ENCODE data around the gene FLT4.

The FLT4 gene

GRCh38 chr5:180640861-180641565 lies 8.4 kb downstream of the FLT4 start:
- H3K4me3 Mint-ChIP-seq = no peak overlapping the region
- no peaks in the 10 kb centered on the region for H3K9me3 Mint-ChIP-seq
- no peaks in the 10 kb centered on the region for H3K36me3 Mint-ChIP-seq (ENCODE audit: low read depth)
- peaks cover 3% of the 10 kb centered on the region for H3K4me1 Mint-ChIP-seq (ENCODE audit: low read depth)
- peaks cover under 1% of the 10 kb centered on the region for H3K27me3 Mint-ChIP-seq
- H3K27ac Mint-ChIP-seq = no peak overlapping the region

DNA sequence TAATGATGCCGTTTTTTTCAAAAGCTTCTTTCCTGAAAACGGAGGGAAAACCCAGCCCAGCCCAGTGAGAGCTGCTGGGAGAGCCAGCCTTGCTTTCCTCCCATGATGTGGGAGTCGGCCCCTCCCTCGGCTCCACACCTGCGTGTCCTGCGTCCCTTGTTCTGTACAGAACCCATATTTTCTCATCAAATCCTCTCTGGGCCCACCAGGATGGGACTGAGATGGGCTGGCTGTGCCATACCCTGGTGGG lies 8.9 kb downstream of the FLT4 start:
- no peaks in the 10 kb centered on the region for H3K36me3 Mint-ChIP-seq (ENCODE audit: low read depth)
- peaks cover 3% of the 10 kb centered on the region for H3K4me1 Mint-ChIP-seq (ENCODE audit: low read depth)
- no peaks in the 10 kb centered on the region for H3K27me3 Mint-ChIP-seq
- H3K27ac Mint-ChIP-seq = no peak overlapping the region
- H3K4me3 Mint-ChIP-seq = no peak overlapping the region
- no peaks in the 10 kb centered on the region for H3K9me3 Mint-ChIP-seq

DNA sequence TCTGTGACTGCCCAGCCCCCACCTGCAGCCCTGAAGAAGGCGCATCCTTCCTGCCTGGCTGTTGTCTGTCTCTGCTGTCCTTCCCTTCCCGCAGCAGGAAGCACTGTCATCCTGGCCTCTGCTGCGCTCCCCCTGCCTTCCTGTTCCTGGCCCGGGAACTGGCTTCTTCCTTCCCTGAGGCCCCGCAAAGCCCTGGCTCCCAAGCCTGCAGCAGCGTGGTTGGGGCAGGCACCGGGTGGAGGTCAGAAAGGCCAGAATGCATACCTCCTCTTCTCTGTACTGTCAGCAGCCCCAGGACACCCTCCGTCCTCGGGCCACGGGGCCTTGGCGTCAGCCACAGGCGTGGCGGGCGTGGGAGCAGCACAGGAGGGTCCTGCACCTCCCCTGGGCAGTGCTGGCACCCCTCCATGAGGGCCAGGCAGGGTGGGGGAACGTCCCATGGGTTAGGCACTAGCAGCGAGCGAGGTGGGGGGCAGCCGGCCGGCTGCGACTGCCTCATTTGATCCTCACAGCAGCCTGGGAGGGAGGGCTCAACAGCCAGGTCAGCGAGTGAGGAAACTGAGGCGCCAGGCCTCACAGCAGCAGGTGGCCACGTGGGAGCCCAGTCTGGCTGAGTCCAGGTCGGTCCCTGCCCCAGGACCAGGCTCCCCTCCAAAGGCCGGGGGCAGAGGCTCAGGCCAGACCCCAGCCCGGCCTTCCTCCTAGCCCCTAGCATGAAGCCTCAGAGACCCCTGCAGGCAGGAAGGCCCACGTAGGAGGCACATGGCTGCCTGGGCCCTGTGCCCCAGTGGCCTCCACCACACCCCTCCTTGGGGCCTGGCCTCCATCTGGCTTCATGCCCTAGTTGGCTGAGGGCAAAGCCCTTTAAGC lies 9.4 kb downstream of the FLT4 start:
- no peak overlapping the region for H3K27ac Mint-ChIP-seq
- H3K36me3 Mint-ChIP-seq (ENCODE audit: low read depth) = no peaks in the 10 kb centered on the region
- peaks cover 3% of the 10 kb centered on the region for H3K4me1 Mint-ChIP-seq (ENCODE audit: low read depth)
- no peak overlapping the region for H3K4me3 Mint-ChIP-seq
- H3K9me3 Mint-ChIP-seq = no peaks in the 10 kb centered on the region
- H3K27me3 Mint-ChIP-seq = no peaks in the 10 kb centered on the region

- no peaks in the 10 kb centered on the region for H3K9me3 Mint-ChIP-seq
- H3K4me3 Mint-ChIP-seq = no peak overlapping the region
- H3K4me1 Mint-ChIP-seq (ENCODE audit: low read depth) = peaks cover 3% of the 10 kb centered on the region
- no peaks in the 10 kb centered on the region for H3K27me3 Mint-ChIP-seq
- H3K36me3 Mint-ChIP-seq (ENCODE audit: low read depth) = no peaks in the 10 kb centered on the region
- H3K27ac Mint-ChIP-seq = no peak overlapping the region
Measured at GRCh38 chr5:180639287-180639686, 10.1 kb downstream of the FLT4 start.

DNA sequence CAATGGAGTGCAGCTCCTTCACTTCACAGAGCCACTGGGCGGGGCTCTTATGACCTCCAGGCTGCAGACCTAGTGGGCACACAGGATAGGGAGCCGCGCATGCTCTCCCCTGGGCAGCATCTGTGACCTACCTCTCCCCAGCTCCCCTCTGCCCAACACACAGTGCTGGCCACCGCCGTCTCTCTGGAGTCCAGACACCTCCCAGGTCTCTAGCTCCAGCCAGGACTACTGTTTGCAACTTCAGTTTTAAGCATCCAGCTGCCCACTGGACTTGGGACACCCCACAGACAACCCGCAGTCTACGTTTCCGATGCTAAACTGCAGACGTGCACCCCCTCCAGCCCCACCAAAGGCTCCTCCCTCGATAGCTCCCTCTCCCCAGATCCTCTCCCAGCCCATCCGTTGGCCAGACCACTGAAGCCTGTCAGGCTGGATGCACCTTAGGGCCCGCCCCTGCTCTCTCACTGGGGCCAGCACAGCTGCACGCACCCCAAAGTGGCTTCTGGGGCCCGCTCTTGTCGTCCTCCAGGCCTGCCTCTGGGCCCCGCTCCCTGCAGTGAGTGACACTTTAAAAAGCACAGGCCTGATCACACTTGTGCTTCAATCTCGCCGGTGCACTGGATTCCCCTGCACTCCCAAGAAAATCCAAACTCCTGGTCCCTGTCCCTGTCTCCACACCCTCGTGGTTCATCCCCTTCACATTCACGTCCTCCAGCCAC lies 11.3 kb downstream of the FLT4 start:
- H3K36me3 Mint-ChIP-seq (ENCODE audit: low read depth) = no peaks in the 10 kb centered on the region

GRCh38 chr5:180636403-180637075 lies 12.9 kb downstream of the FLT4 start:
- Mint-ChIP-seq H3K36me3 (ENCODE audit: low read depth) (no peaks in the 10 kb centered on the region), H3K4me1 (ENCODE audit: low read depth) (peaks cover 3% of the 10 kb centered on the region), H3K9me3 (no peaks in the 10 kb centered on the region), H3K27ac (no peak overlapping the region), H3K4me3 (no peak overlapping the region), H3K27me3 (no peaks in the 10 kb centered on the region)

More for the DNA sequence above, 11.3 kb downstream of the FLT4 start:
- Mint-ChIP-seq H3K4me3 (no peak overlapping the region), H3K27me3 (no peaks in the 10 kb centered on the region), H3K9me3 (no peaks in the 10 kb centered on the region), H3K27ac (no peak overlapping the region), H3K4me1 (ENCODE audit: low read depth) (peaks cover 3% of the 10 kb centered on the region)

- Mint-ChIP-seq H3K4me1 (ENCODE audit: low read depth) (peaks cover 3% of the 10 kb centered on the region), H3K9me3 (no peaks in the 10 kb centered on the region), H3K27me3 (no peaks in the 10 kb centered on the region), H3K36me3 (ENCODE audit: low read depth) (no peaks in the 10 kb centered on the region), H3K4me3 (no peak overlapping the region), H3K27ac (no peak overlapping the region)
Measured at GRCh38 chr5:180636016-180636402, 13.4 kb downstream of the FLT4 start.

DNA sequence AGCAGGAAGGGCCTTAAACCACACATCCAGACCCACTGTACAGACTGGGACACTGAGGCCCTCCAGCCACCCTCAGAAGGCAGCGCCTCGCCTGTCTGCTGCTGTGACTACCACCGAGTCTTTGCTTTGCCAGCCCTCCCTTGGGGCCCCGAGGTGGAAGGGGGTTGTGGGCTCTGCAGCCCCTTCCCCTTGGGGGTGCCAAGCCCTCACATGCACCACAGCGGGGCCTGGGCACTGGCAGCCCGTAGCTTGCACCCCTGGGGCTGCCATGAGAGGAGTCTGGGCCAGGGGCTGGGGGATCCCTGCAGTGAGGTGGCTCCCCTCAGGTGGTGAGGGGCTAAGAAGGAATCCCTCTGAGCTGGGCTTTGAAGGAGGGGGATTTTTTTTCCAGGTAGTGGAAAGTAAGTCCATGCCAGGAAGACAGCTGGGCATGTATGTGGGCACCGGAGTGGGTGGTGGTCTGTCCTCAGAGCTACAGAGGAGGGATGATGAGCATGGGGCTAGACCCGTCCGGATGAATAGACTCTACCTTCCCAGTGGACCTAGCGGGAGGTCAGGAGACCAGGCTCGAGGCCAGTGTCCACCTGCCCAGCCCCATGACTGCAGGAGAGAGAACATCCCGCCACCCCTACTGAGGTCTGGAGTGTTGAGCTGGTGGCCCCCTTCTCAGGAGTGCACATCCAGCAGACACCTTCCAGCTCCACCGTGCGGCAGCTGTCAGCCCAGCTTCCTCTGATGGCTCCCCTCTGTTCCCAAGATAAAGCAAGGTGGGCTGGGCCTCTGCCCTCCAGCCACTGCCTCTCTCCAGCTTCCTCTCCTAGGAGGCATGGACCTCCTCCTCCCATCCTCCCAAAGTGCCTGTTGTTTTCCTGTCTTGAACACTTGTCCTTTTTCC lies 15.9 kb downstream of the FLT4 start:
- Mint-ChIP-seq H3K27me3 (no peaks in the 10 kb centered on the region), H3K36me3 (ENCODE audit: low read depth) (no peaks in the 10 kb centered on the region), H3K4me3 (no peak overlapping the region), H3K27ac (no peak overlapping the region), H3K9me3 (no peaks in the 10 kb centered on the region), H3K4me1 (ENCODE audit: low read depth) (no peaks in the 10 kb centered on the region)

GRCh38 chr5:180632768-180633167 lies 16.6 kb downstream of the FLT4 start:
- no peaks in the 10 kb centered on the region for H3K36me3 Mint-ChIP-seq (ENCODE audit: low read depth)
- H3K27ac Mint-ChIP-seq = no peak overlapping the region
- H3K4me3 Mint-ChIP-seq = no peak overlapping the region
- no peaks in the 10 kb centered on the region for H3K9me3 Mint-ChIP-seq
- no peaks in the 10 kb centered on the region for H3K27me3 Mint-ChIP-seq
- H3K4me1 Mint-ChIP-seq (ENCODE audit: low read depth) = no peaks in the 10 kb centered on the region

DNA sequence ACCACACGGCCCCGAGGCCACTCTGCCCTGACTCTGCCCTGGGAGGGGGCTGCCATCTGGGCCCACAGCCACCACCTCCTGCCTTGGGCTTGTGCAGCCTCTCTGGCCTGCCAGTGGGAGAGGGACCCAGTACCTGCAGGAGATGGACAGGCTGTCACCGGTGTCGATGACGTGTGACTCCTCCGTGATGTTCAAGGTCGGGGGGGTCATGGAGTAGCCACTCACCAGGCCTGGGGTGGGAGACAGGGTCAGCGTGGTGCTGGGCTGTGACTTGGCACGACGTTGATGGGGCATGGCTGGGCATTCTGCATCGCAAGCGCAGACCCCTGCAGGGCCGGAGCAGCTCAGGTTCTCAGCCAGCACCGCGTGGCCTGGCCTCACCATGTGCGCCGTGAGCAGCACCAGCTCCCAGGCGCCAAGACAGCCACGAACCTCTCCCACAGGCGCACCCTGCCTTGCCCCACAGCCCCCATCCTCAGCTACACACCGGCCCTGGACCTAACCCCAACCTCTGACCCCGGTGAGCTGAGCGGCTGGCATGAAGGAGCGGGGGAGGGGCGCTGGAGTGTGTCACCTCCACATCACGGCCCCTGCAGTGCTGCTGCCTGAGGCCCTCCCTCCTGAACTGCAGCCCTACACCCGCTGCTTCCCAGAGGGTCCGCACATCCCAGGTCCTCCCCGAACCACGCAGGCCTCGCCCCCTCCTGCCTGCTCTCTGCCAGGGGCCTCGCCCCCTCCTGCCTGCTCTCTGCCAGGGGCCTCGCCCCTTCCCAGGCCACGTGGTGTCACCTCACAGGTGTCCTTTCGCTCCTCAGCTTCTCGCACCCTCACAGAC lies 17.6 kb downstream of the FLT4 start:
- Mint-ChIP-seq H3K4me1 (ENCODE audit: low read depth) (no peaks in the 10 kb centered on the region), H3K4me3 (no peak overlapping the region), H3K36me3 (ENCODE audit: low read depth) (no peaks in the 10 kb centered on the region), H3K9me3 (no peaks in the 10 kb centered on the region), H3K27me3 (no peaks in the 10 kb centered on the region), H3K27ac (no peak overlapping the region)

- Mint-ChIP-seq H3K27ac (no peak overlapping the region), H3K9me3 (no peaks in the 10 kb centered on the region), H3K27me3 (no peaks in the 10 kb centered on the region), H3K4me1 (ENCODE audit: low read depth) (no peaks in the 10 kb centered on the region), H3K36me3 (ENCODE audit: low read depth) (no peaks in the 10 kb centered on the region), H3K4me3 (no peak overlapping the region)
Measured at GRCh38 chr5:180630426-180630825, 19.0 kb downstream of the FLT4 start.

DNA sequence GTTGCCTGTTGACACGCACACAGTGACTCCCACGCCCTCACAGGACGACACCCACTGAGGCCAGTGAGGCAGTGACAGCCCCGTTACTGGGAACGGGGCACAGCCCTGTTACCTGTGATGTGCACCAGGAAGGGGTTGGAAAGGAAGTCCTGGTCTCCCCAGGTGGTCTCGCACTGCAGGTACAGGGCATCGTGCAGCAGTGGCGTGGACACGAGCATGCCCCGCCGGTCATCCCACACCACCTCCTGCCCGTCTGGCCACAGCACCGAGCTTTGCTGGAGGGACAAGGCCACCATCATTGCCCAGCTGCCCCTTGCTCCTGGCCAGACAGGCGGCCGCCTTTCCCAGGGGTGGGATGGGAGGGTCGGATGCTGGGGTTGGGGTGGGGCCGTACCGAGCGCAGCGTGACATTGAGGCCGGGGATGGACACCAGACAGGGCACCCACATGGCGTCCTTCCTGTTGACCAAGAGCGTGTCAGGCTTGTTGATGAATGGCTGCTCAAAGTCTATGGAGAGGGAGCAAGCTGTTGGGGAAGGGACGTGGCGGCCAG lies 19.5 kb downstream of the FLT4 start:
- Mint-ChIP-seq H3K36me3 (ENCODE audit: low read depth) (no peaks in the 10 kb centered on the region), H3K4me1 (ENCODE audit: low read depth) (no peaks in the 10 kb centered on the region), H3K27me3 (no peaks in the 10 kb centered on the region), H3K9me3 (no peaks in the 10 kb centered on the region), H3K4me3 (no peak overlapping the region), H3K27ac (no peak overlapping the region)

Data from stimulated activated naive CD8-positive, alpha-beta T cell treated with anti-CD3 and anti-CD28 coated beads, Interleukin-15, Interleukin-2, amounts not matched to agents 100 ng/mL and 50 ng/mL, for 24 hours (primary cell).